HG03354 (cell line): Measurements from ENCODE around the gene FBXO30.

ENCODE experiments used
- ATAC-seq: cut with Tn5 transposase; IDR thresholded peaks from one replicate; pipeline ENCODE4 v1.9.1; 2021; ENCODE audit warnings: mild to moderate bottlenecking; ENCODE audit not compliant: unreplicated experiment, poor library complexity, severe bottlenecking

The FBXO30 gene

DNA sequence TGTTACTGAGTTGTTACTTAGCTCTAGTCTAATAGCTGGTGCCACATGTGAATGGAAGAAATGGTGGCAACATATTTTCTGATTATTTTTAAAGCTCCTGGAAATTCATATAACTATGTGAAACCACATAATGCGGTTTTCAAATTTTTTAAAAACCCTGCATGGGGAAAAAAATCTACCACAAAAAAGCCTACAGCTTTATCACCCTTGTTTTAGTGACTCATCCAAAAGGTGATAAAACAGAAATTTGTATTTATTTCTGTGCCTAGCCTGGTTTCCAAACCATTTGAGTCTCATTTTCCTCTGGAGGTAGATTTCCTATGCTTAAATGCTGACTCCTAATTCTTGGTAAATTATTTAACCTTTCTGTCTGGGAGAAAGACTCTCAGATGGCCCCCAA, 5.4 kb upstream of the FBXO30 start:
- ATAC-seq, result no peak

DNA sequence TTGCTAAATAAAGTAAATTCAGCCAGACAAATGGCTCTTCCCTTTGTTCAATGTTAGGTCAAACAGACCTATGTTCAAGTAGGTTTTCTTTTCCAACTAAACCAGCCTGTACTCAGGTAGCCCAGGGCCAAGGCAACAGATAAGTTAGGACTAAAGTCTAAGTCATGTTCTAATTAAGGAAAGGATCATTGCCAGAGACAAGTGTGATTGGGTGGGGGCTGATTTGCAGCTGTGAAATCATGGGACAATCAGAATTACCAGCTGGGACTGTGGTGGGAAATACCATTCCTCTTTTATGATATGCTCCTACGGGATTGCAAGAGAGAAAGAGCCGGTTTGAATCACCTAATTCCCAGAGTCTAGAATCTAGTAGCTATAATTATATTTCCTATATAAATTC, 4.2 kb upstream of the FBXO30 start:
- ATAC-seq, result no peak

DNA sequence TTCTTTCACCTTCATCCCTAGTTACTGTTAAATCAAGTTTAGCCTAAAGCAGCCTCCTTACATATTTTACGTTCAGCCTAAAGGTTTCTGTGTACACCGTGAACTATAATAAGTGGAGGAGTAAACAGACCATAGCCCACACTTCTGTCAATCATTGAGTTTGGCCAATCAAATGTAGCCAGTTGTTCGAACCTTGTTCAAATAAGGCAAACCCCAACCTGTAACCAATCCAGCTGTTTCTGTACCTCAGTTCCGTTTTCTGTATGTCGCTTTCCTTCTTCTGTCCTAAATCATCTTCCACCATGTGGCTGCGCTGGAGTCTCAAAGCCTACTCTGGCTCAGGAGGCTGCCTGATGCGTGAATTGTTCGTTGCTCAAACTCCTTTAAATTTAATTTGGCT, 1.8 kb upstream of the FBXO30 start:
- ATAC-seq, result no peak

DNA sequence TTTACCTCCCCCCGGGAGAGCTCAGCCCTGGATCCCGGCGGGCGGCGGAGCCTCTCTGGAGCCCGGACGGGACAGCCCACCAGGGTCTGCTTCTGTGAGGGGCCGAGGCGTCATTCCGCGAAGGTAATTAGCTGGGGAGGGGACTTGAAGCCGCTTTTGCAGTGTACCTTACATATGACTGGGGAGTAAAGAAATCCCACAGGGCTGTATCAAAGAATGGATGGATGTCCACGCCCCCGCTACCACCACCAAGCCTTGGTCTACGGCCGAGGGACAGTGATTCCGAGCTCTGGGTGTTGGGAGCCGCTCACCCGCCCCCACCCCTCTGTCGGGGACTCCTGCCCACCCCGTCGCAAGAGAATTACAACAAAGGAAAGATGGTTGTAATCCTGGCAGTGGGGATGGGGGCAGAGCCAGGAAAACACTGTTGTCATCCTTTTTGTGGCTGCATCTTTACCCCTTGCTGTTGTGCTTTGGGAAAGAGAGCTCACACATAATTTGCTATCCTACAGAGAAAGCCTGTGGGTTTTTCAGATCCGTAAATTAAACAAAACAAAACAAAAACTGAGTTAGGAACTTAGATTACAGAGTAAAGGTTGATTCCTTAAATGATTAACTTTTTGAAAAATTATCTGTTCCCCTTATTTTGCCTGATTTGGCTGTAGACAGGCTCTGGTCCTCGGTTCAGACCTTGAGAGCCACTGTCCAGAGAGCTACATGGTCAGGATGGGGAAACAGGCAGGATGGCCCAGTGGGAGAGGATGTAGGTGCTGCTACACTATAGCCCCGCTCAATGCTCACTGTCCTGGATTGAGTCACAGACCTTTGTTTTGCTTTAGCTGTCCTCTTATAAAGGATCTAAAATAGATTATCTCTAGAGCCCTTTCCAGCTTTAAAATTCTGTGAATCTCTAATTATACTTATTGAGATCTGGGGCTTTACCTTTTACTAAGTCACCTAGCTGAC, 997 bp upstream of the FBXO30 start:
- peak; percentile 16 for ATAC-seq

DNA sequence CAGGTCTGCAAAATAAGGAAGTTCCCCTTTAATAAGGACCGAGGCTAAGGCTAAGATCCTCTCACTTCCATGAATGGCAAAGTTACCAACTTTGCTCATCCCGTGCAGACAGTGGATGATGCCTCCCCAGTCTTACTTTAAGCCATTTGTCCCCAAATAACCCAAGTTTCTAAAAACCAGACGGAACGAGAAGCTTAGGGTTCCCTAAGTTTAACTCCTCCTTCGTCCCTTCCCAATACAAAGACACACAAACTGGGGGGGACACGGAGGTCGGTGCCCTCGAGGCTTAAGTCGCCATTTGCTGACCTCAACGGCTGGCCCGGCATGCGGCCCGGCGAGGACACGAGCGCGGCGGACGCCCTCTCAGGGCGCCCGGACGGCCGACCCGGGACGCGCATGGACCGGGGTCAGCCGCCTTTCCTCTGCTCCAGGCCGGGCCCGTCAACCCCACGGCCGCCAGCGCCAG, 527 bp downstream of the FBXO30 start:
- peak; percentile 22 for ATAC-seq

DNA sequence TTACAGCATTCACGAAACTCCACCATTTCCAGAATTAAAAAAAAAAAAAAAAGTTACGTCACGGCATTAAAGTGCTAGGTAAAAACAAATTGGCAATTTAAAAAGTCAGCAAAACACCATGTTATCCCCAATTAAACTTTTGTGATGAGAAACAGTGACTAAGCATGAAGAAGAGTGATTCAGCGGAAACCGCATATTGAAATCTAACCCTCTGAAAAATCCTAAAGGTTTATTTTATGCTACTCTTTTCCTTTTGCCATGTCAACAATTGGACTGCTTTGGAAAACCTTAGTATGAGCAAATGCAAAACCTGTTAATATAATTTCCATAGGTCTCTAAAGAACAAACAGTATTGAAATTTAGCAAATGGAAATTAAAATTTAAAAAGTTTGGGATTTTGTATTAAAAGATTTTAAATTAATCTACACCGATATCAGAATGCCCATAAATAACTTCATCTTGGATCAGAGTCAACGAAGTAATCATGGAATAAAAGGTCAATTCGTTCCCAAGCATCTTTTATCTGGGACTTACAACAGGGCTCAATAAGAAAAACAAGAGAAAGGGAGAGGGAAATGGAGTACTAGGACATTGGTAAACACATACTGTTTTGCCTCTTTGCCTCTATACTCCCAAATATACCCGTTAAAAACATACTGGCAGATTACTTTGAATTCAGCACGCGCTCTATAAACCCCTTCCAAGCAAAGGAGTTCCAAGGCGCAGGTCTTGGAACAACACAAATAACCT, 1.1 kb downstream of the FBXO30 start:
- no peak for ATAC-seq

DNA sequence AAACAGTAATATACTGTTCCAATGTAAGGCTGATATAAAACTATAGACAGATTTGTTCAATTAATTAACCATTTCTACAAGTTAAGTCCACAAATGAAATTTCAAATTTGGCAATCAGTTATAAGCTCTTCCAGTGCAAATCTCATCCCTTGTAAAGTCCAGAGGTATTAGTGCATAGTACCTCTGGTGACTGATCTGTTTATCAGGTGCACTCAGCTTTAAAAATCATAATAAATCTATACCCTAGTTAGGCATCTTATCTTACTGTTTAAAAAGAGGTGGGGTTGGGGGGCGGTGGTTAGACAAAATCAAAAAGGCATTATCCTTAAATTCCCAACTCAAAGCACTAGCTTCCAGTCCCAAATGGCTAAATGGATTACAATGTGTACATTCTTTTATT, 2.9 kb downstream of the FBXO30 start:
- ATAC-seq, result no peak

DNA sequence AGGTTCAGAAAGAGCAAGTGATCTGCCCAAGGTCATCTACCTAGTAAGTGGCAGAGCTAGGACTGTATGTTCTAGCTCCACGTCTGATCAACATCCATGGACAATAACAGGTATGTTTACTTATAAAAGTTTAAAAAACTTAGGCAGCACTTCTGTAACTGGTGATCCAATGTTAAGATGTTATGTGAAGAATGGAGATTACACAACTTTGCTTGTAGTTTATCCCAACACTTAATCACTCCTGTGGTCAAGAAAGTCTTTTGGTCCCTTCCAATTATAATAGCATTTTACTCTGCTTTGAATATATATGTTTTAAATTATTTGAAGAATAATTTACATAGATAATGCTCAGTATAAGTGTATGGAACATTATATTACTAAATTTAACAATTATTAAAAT, 4.8 kb downstream of the FBXO30 start:
- ATAC-seq, result no peak

DNA sequence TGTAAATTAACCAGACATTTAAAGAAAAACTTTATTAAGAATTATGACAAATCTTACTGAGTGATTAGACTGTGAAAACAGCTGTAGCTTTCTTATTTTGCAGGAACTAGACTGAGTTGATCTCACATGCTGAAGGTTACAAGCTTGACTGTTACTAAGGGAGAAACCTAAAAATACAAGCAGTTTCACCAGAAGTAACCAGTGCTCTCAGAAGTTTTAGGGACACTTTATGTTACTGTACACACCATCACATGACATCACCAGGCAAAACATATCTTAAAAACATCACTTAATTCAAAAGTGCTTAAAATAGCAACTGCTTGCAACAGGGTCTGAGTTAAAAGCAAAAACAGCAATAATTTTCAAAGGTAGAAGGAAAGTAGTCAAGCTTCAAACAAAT, 5.4 kb downstream of the FBXO30 start:
- peak; percentile 83 for ATAC-seq

DNA sequence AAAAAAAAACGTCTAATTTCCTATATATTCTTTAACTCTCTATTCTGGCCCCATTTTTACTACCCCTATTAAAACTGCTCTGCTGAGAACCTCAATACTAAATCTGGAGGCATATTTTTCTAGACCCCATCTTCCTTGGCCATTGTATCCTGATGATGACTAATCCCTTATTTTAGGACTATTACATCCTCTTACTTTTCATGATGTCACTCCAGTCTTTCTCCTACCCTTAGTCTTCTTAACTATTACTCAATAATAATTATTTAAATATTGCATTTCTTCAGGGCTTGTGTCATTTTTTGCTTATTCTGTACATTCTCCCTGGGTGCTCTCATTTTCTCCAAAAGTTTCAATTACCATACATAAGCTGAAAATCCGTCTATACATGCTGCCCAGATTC, 6.4 kb downstream of the FBXO30 start:
- no peak for ATAC-seq

DNA sequence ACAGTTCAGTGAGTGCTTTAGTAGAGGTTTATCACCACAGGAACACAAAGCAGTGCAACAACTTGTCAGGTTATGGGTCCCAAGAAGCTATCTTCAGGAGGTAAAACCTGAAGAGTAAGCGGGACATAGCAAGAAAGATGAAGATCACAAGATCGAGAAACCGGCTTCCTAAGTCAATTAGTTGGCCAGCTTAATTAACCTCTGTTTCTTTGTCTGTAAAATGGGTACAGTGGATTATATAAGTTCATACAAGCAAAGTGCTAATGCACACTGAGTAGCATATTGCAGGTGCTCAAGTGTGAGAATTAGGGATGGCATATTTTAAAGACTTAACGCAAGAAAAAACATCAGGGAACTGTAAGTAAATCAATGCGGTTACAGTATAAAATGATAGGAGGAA, 12.5 kb downstream of the FBXO30 start:
- no peak for ATAC-seq

DNA sequence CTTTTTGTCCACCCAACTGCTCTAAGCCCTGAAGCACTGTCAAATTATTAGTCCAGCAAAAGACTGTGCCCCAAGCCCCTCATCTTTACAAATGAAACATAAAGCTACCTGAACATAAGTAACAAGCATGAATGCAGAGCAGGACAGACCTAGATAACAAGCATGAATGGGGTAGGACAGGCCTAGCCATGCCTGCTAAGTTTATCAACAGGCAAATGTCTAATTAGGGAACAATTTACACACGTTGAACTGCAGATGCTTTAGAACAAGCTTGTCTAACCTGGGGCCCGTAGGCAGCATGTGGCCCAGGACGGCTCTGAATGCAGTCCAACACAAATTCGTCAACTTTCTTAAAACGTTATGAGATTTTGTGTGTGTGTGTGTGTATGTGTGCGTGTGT, 13.6 kb downstream of the FBXO30 start:
- ATAC-seq, result no peak

DNA sequence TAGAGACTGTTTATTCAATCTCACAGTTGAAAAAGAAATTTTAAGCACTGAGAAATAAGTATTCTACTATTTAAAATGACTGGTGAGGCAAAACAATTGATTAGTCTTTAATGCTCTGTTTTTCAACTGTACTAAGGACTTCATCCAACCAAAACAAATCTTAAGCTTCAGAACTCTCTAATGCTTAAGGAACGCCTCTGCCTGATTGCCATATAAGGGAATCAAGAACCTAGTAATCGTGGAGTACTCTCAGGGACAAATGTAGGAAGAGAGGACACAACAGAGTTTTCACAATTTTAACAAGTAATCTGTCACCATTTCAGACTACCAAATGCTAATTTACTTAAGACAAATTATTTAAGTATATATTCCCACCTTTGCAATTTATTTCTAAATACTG, 16.1 kb downstream of the FBXO30 start:
- no peak for ATAC-seq

DNA sequence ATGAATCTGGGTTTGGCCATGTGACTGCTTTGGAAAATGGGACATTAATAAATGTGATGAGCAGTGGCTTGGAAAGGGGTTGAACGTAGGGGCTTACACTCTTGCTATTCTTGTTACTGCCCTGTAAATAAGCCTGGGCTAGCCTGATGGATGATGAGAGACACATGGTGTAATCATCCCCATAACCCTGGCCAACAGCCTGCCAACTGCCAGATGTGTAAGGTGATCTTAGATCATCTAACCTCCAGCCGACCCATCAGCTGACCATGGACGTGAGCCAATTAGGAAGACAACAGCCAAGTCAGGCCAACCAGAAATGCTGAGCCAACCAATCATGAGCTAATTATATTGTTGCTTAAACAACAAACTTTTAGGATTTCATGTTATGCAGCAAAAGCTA, 25.2 kb downstream of the FBXO30 start:
- ATAC-seq, result no peak

DNA sequence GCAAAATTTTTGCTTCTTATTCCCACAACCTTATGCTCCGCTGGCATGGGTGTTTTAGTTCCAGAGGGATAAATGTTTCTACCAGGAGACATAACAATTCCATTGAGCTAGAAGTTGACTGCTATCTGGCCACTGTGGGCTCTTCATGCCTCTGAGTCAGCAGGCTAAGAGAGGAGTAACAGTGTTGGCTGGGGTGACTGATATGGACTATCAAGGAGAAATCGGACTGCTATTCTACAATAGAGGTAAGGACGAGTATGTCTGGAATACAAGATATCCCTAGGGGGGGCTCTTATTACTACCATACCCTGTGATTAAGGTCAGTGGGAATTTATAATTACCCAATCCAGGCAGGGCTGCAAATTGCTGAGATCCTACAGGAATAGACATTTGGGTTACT, 26.9 kb downstream of the FBXO30 start:
- no peak for ATAC-seq

DNA sequence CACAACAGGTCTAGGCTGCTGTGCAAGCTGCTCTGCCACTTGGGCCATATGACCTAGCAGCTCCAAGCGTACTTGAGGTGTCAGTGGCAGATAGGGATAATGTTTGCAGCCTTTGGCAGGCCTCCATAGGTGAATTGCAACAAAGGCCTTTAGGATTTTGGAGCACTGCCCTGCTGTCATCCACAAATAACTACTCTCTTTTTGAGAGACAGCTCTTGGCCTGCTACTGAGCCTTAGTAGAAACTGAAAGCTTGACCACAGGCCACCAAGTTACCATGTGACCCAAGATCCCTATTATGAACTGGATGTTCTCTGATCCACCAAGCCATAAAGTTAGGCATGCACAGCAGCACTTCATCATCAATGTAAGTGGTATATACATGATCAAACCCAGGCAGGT, 29.9 kb downstream of the FBXO30 start:
- ATAC-seq, result peak; percentile 90

DNA sequence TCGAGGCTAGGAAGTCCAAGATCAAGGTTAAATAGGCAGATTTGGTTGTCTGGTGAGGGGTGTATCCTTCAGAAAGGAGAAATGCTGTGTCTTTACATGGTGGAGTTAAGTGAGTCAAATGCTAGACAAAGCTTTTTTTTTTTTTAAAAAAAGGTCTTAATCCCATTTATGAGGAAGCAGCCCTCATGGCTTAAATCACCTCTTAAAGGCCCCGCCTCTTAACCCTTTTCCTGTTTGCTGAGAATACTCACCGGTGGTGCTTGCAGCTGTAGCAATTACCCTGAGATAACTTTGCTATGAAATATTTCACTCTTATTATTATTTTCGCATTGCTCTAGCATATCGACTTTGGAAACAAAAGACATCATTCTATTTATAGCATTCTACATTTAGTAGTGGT, 30.8 kb downstream of the FBXO30 start:
- ATAC-seq, result no peak

DNA sequence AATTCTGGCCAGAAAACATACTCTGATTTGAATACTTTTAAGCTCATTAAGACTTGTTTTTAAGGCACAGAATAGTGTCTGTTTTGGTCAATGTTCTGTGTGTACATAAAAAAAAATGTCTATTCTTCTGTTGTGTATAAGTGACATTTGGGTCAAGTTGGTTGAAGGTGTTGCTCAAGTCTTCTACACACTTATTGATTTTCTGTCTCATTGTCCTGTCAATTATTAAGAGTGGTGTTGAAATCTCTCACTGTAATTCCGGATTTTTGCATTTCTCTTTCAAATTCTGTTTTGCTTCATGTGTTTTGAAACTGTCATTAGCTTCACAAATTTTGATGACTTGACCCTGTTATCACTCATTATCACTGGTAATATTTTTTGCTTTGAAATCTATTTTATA, 41.7 kb downstream of the FBXO30 start:
- no peak for ATAC-seq

DNA sequence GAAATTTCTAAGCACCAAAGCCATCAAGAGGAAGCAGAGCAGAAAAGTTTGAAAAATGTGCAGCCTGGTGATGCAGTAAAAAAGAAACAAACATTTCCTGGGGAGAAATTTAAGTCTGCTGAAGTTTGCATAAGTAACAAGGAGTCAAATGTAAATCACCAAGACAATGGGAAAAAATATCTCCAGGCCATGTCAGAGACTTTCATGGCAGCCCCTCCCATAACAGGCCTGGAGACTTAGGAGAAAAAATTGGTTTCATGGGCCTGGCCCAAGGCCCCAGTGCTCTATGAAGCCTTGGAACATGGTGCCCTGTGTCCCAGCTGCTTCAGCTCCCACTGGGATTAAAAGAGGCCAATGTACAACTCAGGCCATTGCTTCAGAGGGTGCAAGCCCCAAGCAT, 49.1 kb downstream of the FBXO30 start:
- no peak for ATAC-seq

DNA sequence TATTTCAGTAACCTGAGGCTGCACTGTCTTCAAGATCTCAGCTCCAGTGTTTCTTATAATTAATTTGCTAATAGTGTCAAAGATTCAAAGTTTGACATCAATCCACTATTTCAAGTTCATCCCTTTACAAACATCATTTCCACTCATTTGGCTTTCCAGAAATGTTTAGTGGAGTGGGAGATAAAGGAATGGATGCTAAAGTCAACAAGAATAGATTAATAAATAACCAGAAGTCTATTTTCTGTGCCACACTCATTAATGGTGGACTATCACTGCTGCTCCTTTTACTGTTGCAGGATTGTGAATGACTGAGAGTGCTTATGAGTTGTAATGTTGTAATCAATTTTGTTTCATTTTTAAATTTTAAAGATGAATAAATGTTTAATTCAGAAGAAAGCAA, 50.9 kb downstream of the FBXO30 start:
- ATAC-seq, result no peak

DNA sequence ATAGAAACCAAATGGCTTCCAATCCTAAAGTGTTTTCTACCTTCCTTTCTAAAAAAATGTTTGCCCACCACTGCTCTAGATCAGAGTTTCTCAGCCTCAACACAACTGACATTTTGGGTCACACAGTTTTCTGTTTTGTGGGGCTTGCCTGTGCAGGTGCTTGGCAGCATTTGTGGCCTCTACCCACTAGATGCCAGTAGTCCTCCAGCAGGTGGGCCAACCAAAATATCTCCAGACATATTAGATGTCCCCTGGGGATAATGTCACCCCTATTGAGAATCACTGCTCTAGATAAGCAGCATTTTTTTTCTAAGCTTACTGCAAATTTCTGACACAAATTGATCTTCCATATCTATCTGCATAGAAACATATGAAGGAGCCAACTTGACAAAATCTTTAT, 53.0 kb downstream of the FBXO30 start:
- ATAC-seq, result no peak
